K562 (cell line): Measurements from ENCODE around the gene VPS11. TPM values are rescaled to one million over a fixed set of nuclear protein-coding genes. Genes with fewer than 3 reads are reported as not detected.

ENCODE experiments used
- BDP1 ChIP-seq: IDR thresholded peaks from 3 replicates; pipeline ENCODE4 v1.6.1; 2011; ENCODE audit not compliant: insufficient read length, insufficient read depth
- KDM2B ChIP-seq: fragments of 250-450 bp; sonication (Bioruptor Pico); IDR thresholded peaks from 2 replicates; pipeline ENCODE4 v1.8.0; 2021; ENCODE audit warnings: mild to moderate bottlenecking, moderate library complexity
- KLF6 ChIP-seq: fragments of 250-450 bp; sonication (Bioruptor Pico); IDR thresholded peaks from 2 replicates; pipeline ENCODE4 v1.4.0; 2020; ENCODE audit warnings: mild to moderate bottlenecking, moderate library complexity, borderline replicate concordance
- L3MBTL2 ChIP-seq: fragments of 450-650 bp; IDR thresholded peaks from 2 replicates; pipeline ENCODE4 v1.6.1; 2016; ENCODE audit warnings: mild to moderate bottlenecking, moderate library complexity
- MYC ChIP-seq, 2 experiments: fragments of 250-450 bp in 1 of 2; sonication (Bioruptor Pico) in 1 of 2; IDR thresholded peaks; 2 replicates each; pipeline versions ENCODE4 v1.5.1 to v1.6.1; 2012 to 2021; ENCODE audit warnings: low read depth in 2 of 2, borderline replicate concordance in 1 of 2, improper control_type of control experiment in 1 of 2, low read length in 1 of 2, mild to moderate bottlenecking in 1 of 2, moderate library complexity in 1 of 2
- NFRKB ChIP-seq: fragments of 450-650 bp; IDR thresholded peaks from 2 replicates; pipeline ENCODE4 v1.6.1; 2016; ENCODE audit warnings: low read depth
- PRMT5 ChIP-seq: sonication (generic); formaldehyde crosslinking; IDR thresholded peaks from 2 replicates; pipeline ENCODE4 v1.5.0; 2020; ENCODE audit warnings: missing genetic modification reagents
- RBM39 ChIP-seq: fragments of 200-400 bp; formaldehyde crosslinking; optimal IDR thresholded peaks from 2 replicates; pipeline ENCODE3; 2018; ENCODE audit warnings: low read depth, low read length
- TAF7 ChIP-seq: fragments of 450-650 bp; IDR thresholded peaks from 2 replicates; pipeline ENCODE4 v1.6.1; 2016; ENCODE audit warnings: missing genetic modification characterization, missing compliant biosample characterization
- TSC22D4 ChIP-seq: fragments of 450-650 bp; IDR thresholded peaks from 2 replicates; pipeline ENCODE4 v1.6.1; 2016; ENCODE audit warnings: missing genetic modification characterization, missing biosample characterization, control low read depth
- ZNF146 ChIP-seq: IDR thresholded peaks from one replicate; pipeline ENCODE4 v1.6.1; 2018; ENCODE audit warnings: missing compliant biosample characterization; ENCODE audit not compliant: unreplicated experiment
- polyA plus RNA-seq, 8 experiments: library from polyadenylated mRNA; depleted of rRNA in 4 of 8; stranded (reverse) in 5 of 8; unstranded in 3 of 8; fragments of >200 nt; fragmentation: Nextera tagmentation in 2 of 8; fragmentation: Illumina TruSeq in 1 of 8; extraction: Ambion mirVana in 2 of 8; extraction: Trizol in 1 of 8; gene quantifications; 2 replicates each; pipeline versions ENCODE4 v1.2.1 to v1.2.3, GENCODE V29; 2011 to 2014; ENCODE audit warnings: inconsistent platforms in 1 of 8, missing spikeins in 1 of 8
- total RNA-seq, 7 experiments: library from RNA; depleted of rRNA in 6 of 7; stranded (reverse); fragments of >200 nt in 6 of 7; fragmentation: Illumina TruSeq in 2 of 7; extraction: Trizol in 2 of 7; gene quantifications; 2 replicates each; pipeline versions ENCODE4 v1.2.1 to v1.2.3, GENCODE V29; 2011 to 2021; ENCODE audit warnings: low replicate concordance in 1 of 7
- TF ChIP-seq, protein P1 (sequence below): fragments of 450-650 bp; IDR thresholded peaks from 2 replicates; pipeline ENCODE4 v1.6.1; 2017; ENCODE audit warnings: mild to moderate bottlenecking, moderate library complexity
- TF ChIP-seq, protein P2 (sequence below): IDR thresholded peaks from 2 replicates; pipeline ENCODE4 v1.6.1; 2014; ENCODE audit warnings: antibody characterized with exemption
- TF ChIP-seq, protein P3 (sequence below): fragments of 250-450 bp; sonication (Bioruptor Pico); IDR thresholded peaks from 2 replicates; pipeline ENCODE4 v1.9.0; 2021; ENCODE audit warnings: mild to moderate bottlenecking, inconsistent platforms
- TF ChIP-seq, protein P4 (sequence below), 3 experiments: fragments of 200-800 bp in 1 of 3; fragments of 250-450 bp in 1 of 3; fragments of 450-650 bp in 1 of 3; sonication (Bioruptor Pico) in 1 of 3; sonication (Bioruptor generic) in 1 of 3; formaldehyde crosslinking in 1 of 3; IDR thresholded peaks; 2 replicates each; pipeline versions ENCODE4 v1.6.1 to v1.8.0; 2016 to 2022; ENCODE audit warnings: mild to moderate bottlenecking in 2 of 3, missing genetic modification characterization in 2 of 3, missing compliant biosample characterization in 1 of 3, moderate library complexity in 1 of 3

The VPS11 gene
- total and polyA plus RNA-seq, 9 of the 15 experiments (the other 6 are each of a cell fraction or from before 2014, with no cell fraction given) = 14.1 to 35.5 (median 27.5) TPM

DNA sequence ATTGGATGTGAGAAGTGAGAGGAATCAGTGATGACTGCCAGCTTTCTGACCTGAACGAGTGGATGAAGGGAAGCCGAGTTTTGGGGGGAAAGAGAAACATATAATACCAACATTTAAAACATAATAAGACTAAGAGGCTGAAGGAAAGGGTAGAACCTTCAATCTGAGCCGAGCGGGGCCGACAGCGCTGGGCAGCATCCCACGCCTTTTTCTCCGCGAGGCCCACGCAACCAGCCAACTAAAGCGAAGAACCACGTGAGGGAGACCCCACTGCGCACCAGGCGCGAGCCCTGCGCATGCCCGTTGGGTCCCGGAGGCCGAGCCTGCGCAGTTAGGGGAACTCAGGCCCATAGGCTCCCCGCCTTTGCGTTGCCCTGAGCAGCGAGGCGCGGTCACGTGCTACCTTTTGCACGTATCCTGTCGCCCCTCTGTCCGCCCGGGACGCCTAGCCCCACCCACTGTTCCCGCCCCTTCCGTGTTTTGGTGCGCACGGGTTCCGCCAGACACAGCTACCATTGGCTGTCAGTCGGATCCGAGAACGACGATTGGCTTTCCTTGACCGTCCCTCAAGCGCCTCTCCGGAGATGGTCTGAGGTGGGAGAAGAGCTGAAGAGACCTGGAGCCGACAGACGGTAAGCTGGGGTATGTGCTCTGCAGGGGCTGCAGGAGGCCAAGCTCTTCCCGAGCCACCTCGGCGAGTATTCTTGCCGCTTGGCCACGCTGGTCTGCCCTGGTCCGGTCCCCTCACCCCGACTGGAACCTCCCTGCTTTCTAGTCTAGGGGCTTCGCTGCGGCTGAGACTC is 53.6 kb downstream of the VPS11 start, which contains the start of gene HINFP (continued):
- TF ChIP-seq, protein P1, sequence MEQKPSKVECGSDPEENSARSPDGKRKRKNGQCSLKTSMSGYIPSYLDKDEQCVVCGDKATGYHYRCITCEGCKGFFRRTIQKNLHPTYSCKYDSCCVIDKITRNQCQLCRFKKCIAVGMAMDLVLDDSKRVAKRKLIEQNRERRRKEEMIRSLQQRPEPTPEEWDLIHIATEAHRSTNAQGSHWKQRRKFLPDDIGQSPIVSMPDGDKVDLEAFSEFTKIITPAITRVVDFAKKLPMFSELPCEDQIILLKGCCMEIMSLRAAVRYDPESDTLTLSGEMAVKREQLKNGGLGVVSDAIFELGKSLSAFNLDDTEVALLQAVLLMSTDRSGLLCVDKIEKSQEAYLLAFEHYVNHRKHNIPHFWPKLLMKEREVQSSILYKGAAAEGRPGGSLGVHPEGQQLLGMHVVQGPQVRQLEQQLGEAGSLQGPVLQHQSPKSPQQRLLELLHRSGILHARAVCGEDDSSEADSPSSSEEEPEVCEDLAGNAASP = no peak
- TF ChIP-seq BDP1 = no peak
- TF ChIP-seq RBM39 = no peak
- TF ChIP-seq, protein P2, sequence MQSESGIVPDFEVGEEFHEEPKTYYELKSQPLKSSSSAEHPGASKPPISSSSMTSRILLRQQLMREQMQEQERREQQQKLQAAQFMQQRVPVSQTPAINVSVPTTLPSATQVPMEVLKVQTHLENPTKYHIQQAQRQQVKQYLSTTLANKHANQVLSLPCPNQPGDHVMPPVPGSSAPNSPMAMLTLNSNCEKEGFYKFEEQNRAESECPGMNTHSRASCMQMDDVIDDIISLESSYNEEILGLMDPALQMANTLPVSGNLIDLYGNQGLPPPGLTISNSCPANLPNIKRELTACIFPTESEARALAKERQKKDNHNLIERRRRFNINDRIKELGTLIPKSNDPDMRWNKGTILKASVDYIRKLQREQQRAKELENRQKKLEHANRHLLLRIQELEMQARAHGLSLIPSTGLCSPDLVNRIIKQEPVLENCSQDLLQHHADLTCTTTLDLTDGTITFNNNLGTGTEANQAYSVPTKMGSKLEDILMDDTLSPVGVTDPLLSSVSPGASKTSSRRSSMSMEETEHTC = peak; percentile 54; the same call in 1 of the 2 replicates
- peak; percentile 95; the same call in 1 of the 2 replicates for TF ChIP-seq KDM2B (CRISPR knock-in tag)
- no peak; the same call in 1 of the 2 replicates for TF ChIP-seq NFRKB
- TF ChIP-seq, protein P3, sequence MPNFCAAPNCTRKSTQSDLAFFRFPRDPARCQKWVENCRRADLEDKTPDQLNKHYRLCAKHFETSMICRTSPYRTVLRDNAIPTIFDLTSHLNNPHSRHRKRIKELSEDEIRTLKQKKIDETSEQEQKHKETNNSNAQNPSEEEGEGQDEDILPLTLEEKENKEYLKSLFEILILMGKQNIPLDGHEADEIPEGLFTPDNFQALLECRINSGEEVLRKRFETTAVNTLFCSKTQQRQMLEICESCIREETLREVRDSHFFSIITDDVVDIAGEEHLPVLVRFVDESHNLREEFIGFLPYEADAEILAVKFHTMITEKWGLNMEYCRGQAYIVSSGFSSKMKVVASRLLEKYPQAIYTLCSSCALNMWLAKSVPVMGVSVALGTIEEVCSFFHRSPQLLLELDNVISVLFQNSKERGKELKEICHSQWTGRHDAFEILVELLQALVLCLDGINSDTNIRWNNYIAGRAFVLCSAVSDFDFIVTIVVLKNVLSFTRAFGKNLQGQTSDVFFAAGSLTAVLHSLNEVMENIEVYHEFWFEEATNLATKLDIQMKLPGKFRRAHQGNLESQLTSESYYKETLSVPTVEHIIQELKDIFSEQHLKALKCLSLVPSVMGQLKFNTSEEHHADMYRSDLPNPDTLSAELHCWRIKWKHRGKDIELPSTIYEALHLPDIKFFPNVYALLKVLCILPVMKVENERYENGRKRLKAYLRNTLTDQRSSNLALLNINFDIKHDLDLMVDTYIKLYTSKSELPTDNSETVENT = peak; percentile 66; the same call in 1 of the 2 replicates
- TF ChIP-seq L3MBTL2 = peak; percentile 98
- TF ChIP-seq KLF6 (CRISPR knock-in tag) = no peak
- no peak for TF ChIP-seq PRMT5 (CRISPR knock-in tag)
- peak; percentile 90 for TF ChIP-seq MYC (IDR thresholded peaks at IDR 0.05; ENCODE audit: low read depth, low read length)
- 0 out of 2 replicates have a peak, but pooled peaks have one; percentile 57 for TF ChIP-seq MYC (CRISPR knock-in tag; IDR thresholded peaks at IDR 0.05; ENCODE audit: borderline replicate concordance, low read depth)
- TF ChIP-seq TSC22D4 = no peak
- TF ChIP-seq, protein P4, sequence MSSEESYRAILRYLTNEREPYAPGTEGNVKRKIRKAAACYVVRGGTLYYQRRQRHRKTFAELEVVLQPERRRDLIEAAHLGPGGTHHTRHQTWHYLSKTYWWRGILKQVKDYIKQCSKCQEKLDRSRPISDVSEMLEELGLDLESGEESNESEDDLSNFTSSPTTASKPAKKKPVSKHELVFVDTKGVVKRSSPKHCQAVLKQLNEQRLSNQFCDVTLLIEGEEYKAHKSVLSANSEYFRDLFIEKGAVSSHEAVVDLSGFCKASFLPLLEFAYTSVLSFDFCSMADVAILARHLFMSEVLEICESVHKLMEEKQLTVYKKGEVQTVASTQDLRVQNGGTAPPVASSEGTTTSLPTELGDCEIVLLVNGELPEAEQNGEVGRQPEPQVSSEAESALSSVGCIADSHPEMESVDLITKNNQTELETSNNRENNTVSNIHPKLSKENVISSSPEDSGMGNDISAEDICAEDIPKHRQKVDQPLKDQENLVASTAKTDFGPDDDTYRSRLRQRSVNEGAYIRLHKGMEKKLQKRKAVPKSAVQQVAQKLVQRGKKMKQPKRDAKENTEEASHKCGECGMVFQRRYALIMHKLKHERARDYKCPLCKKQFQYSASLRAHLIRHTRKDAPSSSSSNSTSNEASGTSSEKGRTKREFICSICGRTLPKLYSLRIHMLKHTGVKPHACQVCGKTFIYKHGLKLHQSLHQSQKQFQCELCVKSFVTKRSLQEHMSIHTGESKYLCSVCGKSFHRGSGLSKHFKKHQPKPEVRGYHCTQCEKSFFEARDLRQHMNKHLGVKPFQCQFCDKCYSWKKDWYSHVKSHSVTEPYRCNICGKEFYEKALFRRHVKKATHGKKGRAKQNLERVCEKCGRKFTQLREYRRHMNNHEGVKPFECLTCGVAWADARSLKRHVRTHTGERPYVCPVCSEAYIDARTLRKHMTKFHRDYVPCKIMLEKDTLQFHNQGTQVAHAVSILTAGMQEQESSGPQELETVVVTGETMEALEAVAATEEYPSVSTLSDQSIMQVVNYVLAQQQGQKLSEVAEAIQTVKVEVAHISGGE (CRISPR knock-in tag; IDR thresholded peaks at IDR 0.05) = no peak
- no peak for TF ChIP-seq TAF7 (tag)
- TF ChIP-seq ZNF146 (CRISPR knock-in tag) = no peak
